ENCODE data around the gene IRX2.

Gene IRX2

DNA sequence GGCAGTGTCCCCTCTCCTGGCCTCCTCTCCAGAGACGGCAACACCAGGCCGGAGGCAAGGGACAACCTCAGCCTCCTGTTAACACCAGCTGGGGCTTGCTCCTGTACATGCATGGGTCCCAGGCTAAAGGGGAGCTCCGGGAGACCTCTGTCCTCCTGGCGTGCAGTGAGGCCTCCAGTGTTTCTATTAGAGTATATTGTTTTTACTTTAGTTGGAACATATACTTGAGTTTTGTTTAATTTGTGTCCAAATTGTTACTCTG lies 12.0 kb upstream of the IRX2 start:
- TF ChIP-seq, protein P1, sequence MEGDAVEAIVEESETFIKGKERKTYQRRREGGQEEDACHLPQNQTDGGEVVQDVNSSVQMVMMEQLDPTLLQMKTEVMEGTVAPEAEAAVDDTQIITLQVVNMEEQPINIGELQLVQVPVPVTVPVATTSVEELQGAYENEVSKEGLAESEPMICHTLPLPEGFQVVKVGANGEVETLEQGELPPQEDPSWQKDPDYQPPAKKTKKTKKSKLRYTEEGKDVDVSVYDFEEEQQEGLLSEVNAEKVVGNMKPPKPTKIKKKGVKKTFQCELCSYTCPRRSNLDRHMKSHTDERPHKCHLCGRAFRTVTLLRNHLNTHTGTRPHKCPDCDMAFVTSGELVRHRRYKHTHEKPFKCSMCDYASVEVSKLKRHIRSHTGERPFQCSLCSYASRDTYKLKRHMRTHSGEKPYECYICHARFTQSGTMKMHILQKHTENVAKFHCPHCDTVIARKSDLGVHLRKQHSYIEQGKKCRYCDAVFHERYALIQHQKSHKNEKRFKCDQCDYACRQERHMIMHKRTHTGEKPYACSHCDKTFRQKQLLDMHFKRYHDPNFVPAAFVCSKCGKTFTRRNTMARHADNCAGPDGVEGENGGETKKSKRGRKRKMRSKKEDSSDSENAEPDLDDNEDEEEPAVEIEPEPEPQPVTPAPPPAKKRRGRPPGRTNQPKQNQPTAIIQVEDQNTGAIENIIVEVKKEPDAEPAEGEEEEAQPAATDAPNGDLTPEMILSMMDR (IDR thresholded peaks at IDR 0.05; ENCODE audit: low read depth, low read length), result no peak
- DNase-seq (ENCODE audit: low read depth, low spot score), result no peak
- in situ Hi-C loops (cut with HindIII; ENCODE audit: low sequenced_read_pairs), result no loop called here
- no peak overlapping the region for H3K4me3 ChIP-seq (ENCODE audit: low read depth, low read length)

DNA sequence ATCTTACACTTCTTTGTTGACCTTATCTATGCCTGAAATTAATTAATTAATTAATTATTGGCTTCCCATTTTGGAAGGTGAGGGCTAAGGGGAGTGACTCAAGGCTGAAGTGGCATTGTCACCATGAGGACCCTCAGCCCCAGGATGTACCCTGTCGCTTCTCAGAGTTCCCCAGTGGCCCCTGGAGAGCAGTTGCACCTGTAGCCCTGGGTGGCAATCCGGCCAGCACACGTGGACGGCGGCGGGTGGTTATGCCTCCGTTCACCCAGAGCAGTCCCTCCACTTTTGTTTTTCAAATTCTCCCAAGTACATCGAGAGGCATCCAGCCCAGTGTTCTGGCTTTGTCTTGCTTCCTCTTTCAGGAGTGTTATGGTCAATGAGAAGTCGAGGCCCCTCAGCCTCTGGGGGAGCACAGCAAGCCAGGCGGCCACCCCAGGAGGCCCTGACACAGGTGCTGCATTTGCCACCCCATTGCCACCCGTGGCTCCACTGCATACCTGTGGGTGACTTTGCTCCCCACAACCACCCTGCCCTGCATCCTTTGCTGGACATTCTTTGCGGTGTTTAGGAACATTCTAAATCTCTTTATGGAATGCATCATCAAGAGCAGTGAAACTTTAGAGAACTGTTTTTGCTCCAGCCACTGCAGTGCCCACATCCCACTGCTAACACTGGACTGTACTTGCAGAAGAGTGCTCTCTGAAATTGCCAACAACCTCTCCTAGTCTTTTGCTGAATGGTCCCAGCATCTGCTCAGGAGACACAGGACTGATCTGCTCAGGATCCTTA lies 11.5 kb upstream of the IRX2 start:
- no peak overlapping the region for H3K4me3 ChIP-seq (ENCODE audit: low read depth, low read length)
- TF ChIP-seq, protein P1 (IDR thresholded peaks at IDR 0.05; ENCODE audit: low read depth, low read length), result no peak
- no peak for DNase-seq (ENCODE audit: low read depth, low spot score)
- in situ Hi-C loops (cut with HindIII; ENCODE audit: low sequenced_read_pairs), result no loop called here

DNA sequence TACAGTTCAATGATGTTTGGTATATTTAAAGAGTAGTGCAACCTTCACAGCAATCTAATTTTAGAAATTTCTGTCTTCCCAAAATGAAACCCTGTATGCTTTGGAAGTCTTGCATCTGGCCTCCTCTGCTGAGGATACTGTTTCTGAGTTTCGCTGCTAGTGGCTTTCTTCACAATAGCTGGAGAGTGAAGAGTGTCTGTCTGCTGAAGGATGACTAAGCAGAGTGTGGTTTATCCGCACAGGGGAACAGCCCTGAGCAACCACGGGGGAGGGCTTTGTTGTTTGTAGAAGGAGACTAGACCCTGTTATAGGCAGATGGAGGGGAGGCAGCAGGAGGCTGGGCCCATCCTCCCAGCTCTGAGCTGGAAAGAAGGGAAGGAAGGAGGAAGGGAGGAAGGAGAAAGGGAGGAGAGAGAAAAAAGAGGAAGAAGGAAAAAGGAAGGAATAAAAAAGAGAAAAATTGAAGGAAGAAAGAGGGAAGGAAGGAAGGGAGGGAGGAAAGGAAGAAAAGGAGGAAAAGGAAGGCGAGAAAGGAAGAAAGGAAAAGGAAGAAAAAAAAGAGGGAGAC lies 10.5 kb upstream of the IRX2 start:
- DNase-seq (ENCODE audit: low read depth, low spot score), result no peak
- no peak overlapping the region for H3K4me3 ChIP-seq (ENCODE audit: low read depth, low read length)
- TF ChIP-seq, protein P1 (IDR thresholded peaks at IDR 0.05; ENCODE audit: low read depth, low read length), result no peak
- in situ Hi-C loops (cut with HindIII; ENCODE audit: low sequenced_read_pairs), result no loop called here

DNA sequence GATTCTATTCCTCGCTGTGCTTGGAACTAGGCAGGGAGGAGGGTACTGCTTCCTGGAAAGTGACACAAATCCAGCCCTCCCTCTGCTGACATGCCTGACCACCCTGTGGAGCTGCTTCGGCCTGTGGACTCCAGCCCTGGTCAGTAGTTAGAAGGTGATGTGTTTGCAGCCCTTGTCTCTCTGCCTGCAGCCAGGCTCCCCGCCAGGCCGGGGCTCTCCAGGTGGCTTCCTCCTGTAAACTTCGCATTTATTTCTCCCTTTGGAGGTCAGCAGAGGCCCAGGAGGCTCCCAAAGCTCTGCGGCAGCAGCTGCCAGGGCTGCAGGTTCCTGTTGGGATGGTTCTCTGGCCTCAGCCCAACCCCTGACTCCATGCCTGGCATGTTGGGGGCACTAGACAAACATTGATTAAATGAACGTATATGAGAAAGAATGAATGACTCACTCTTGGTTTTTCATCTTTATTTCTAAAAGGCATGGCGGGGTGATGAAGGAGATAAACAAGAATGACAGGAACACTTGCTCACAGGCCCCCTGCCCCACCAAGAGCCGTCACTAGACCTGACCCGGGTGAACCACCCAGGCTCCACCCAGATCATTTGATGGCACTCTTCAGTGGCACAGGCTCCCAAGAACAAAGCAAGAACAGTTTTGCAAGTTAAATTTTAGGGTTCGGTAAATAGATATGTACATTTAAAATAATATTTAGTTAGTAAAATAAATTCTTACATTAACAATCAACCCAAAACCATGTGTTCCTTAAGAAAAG lies 8.4 kb upstream of the IRX2 start:
- no peak overlapping the region for H3K4me3 ChIP-seq (ENCODE audit: low read depth, low read length)
- in situ Hi-C loops (cut with HindIII; ENCODE audit: low sequenced_read_pairs), result no loop called here
- TF ChIP-seq, protein P1 (IDR thresholded peaks at IDR 0.05; ENCODE audit: low read depth, low read length), result no peak
- no peak for DNase-seq (ENCODE audit: low read depth, low spot score)

DNA sequence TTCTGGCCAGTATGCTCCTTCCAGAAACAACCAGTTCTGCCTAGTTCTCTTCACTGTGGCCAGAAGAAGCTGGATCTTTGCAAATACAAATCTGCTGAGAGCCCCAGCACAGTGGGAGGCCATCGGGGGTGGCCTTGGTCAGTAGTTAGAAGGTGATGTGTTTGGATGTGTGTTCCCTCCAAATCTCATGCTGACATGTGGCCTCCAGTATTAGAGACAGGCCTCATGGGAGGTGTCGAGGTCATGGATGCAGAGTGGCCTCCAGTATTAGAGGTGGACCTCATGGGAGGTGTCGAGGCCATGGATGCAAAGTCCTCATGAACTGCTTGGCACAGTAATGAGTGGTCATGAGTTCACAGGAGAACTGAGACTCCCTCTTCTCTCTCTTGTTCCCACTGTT lies 7.6 kb upstream of the IRX2 start:
- in situ Hi-C loops (cut with HindIII; ENCODE audit: low sequenced_read_pairs), result no loop called here
- TF ChIP-seq, protein P1 (IDR thresholded peaks at IDR 0.05; ENCODE audit: low read depth, low read length), result no peak
- no peak overlapping the region for H3K4me3 ChIP-seq (ENCODE audit: low read depth, low read length)
- no peak for DNase-seq (ENCODE audit: low read depth, low spot score)

DNA sequence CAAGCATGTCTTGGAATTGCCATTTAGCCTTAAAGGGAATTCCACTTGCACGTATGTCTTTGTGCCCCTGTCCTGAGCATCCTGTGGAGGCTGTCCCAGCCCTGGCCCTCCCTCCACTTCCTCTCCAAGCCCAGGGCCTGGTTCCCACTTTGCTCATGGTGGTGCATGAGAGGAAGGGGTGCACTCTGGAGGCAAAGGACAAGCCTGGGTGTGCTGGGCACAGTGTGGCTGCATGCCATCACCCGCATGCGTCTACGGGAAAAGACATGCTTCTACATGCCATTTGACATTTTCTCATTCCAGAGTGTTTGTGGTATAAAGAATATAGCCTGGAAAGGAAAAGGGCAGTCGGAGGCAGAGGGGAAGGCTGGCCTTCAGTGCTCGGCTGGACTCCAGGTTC lies 7.2 kb upstream of the IRX2 start:
- in situ Hi-C loops (cut with HindIII; ENCODE audit: low sequenced_read_pairs), result no loop called here
- DNase-seq (ENCODE audit: low read depth, low spot score), result no peak
- TF ChIP-seq, protein P1 (IDR thresholded peaks at IDR 0.05; ENCODE audit: low read depth, low read length), result no peak
- no peak overlapping the region for H3K4me3 ChIP-seq (ENCODE audit: low read depth, low read length)

All from astrocyte of the spinal cord (primary cell).